ENCODE measurements around the gene MPST.

DNA sequence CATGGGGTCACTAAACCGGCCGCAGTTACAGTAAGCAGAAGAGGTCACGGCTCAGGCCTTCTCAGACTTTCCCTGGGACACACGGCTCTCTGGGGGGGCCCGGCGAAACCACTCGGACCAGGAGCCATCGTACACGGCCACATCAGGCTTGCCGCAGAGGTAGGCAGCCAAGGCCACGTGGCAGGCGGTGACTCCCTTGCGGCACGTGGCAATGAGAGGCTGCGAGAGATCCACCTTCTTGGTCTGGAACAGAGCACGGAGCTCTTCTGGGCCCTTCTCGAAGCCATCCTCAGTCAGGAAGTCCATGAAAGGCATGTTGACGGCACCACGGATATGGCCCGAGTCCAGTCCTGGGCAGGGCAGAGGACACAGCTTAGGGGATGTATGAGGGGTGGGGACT, 8.6 kb upstream of the MPST start:
- TF ChIP-seq TCF7L2 (IDR thresholded peaks at IDR 0.05; ENCODE audit: low read depth, low read length) (no peak), POLR2AphosphoS5 (IDR thresholded peaks at IDR 0.05; ENCODE audit: low read depth, low read length) (no peak)

Data from Panc1 (cell line).